HG03457 (cell line): ENCODE data around the gene GBP7.
A peak's percentile ranks its signal among the peaks of the same experiment; 100 is the strongest.
"Not testable (repeated sequence)": the region's sequence is repeated elsewhere in the genome, so short reads cannot be mapped to it uniquely, and the experiment has no call there.

Experiments used
- ATAC-seq: cut with Tn5 transposase; IDR thresholded peaks from one replicate; pipeline ENCODE4 v1.9.1; 2021; ENCODE audit warnings: moderate number of reproducible peaks; ENCODE audit not compliant: unreplicated experiment

GBP7 gene

DNA sequence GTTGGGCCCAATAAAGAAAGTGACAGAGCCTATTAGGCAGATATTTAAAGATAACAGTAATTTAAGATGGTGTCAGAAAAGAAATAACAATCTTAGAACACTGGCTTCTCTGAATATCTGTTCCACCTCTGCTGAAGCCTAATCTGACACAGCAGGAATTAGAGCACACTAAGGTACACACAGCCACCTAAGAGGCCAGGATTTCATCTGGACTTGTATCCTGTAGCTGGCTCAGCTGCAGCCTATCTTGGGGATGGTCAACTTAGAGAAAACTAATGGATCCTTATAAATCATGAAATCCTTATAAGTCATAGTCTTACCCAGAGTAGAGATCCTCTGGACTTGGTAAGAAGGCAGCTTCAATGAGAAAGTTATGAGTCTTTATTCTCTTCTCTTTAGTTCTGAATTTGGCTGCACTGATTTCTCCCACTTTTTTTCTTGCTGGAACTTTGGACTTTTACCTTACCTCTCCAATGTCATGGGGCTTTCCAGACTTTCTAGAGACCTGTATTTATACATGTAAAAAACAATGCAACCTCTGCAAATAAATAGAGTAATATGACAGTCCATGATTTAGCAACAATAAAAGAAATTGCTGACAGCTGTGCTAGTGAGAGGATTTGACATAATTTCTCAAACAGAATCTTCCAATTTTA lies at the start of gene GBP7:
Gene GBP7, minus strand, starts transcription at position 403 of the 656 bp plus-strand sequence. CDS start 4,068 bp downstream, outside the sequence.
- no peak for ATAC-seq

- no peak for ATAC-seq
These were observed 45.5 kb upstream of the GBP7 start for GRCh38 chr1:89221341-89221740.

- ATAC-seq = not testable (repeated sequence)
These were observed 44.0 kb upstream of the GBP7 start for GRCh38 chr1:89219851-89220250.

GRCh38 chr1:89218941-89219340 lies 43.1 kb upstream of the GBP7 start:
- ATAC-seq = not testable (repeated sequence)

GRCh38 chr1:89213347-89213746 lies 37.5 kb upstream of the GBP7 start:
- ATAC-seq = no peak

GRCh38 chr1:89211035-89211634 lies 35.3 kb upstream of the GBP7 start:
- ATAC-seq = no peak

- no peak for ATAC-seq
These were observed 30.6 kb upstream of the GBP7 start for GRCh38 chr1:89206373-89206772.

GRCh38 chr1:89203166-89203565 lies 27.4 kb upstream of the GBP7 start:
- ATAC-seq = no peak

DNA sequence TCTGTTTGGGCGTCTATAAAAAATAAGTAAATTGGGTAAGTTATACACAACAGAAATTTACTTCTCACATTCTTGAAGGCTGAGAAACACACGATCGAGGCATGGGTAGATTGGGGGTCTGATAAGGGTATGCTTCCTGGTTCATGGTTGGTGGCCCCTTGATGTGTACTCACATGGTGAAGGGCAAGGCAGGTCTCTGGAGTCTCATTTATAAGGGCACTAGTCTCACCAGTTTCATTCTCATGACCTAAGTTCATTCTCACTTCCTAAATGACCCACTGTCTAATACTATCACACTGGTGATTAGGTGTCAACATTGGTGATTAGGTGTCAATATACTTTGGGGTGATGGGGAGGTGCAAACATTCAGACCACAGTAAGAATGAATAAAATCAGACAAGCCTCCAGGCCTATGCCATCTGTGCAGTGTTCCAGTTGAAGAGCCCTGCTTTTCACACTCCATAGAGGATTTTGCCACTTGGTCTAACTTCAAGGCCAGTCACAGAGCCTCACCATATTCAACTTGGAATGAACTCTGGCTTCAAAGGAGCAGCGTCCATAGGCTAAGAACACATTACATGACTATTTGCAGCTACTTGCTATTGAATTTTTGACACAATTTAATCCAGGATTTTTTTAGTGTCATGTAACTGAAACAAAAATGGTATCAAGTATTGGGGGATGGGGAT lies 25.4 kb upstream of the GBP7 start:
- peak; percentile 70 for ATAC-seq

DNA sequence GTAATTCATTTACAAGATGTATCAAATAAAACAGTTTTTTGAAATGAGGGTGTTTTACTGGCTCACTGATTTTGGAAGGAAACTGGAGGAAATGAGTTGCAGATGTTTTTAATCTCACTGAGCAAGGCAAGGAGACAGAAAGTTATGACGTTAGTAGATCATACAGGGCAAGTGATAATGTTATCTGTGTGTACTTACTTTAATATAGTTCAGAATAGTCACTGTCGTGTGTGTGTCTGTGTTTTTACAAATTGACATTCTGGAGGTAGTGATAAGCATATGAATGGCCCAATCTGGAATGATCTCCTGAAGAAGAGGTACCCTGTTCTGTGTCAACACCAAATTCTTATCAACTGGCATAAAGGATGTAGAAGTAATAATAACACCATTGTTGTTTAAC lies 24.9 kb upstream of the GBP7 start:
- ATAC-seq = no peak

DNA sequence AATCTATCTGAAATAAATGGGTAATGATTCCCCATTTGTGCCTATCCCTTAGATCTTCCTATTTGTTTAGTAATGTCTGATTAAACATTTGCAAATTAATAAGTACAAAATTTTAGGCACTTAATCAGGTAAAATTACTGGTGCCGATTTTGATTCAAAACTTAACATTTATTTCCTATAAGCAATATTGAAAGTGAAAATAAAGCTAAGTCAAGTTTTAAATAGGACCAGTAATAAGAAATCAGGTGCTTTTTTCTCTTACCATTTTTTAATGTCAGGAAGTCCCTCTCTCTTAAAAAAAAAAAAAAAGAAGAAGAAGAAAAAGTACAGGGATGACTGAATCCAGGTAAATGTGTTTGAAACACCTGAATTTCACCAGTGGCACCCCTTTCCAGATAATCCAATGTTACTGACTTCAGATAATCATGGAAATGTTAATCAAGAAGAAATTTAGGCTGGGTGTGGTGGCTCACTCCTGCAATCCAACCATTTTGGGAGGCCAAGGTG lies 23.8 kb upstream of the GBP7 start:
- ATAC-seq = no peak

DNA sequence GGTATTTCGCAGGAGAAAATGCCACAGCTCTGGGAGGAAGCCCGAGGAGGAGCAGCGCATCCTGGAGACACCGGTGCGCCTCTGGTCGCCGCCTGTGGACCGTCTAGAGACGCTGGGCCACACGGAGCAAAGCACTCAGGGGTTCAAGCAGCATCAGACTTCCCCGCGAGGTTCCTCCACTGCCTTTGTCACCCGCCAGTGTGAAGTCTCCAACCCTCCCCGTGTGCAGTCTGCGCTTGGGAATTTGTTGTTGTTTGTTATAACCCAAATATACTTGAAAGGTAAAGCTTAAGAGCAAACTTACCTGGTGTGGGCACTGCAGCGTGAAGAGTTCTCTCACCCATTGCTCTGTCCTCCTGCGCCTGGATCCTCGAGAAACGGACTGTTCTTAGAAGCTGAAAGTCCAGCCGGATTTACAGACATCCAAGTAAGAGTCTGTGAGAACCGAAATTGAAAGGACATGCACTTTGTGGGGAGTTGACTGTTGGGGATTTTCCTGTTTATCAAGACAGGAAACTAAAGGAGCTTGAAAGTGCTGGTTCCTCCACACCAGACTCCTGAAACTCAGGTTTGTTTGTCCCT lies 22.8 kb upstream of the GBP7 start, which contains the start of gene GBP4:
Gene GBP4, minus strand, starts transcription at position 452 of the 582 bp plus-strand sequence. Its CDS starts 108 bp downstream, at position 344.
- peak; percentile 45 for ATAC-seq

- ATAC-seq = no peak
These were observed 22.3 kb upstream of the GBP7 start for GRCh38 chr1:89198081-89198480.

DNA sequence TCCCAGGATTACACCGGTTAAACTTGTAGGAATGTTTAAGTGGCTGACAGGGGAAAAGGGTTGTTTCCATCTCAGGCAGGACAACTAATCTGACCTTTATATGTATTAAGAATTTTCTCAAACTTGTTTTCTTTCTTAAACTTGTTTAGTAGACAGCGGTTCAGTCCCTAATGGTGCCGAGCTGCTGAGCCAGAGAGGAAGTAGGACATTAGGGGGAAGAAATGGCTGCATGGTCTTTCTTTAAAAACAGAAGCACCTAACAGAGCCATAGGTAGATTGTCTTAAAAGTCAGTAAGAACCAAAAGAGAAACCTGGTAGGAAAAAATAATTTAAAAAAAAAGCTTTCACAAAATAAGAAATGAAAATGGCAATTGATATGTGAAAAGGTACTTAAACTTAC lies 19.7 kb upstream of the GBP7 start:
- ATAC-seq = no peak

GRCh38 chr1:89191314-89191713 lies 15.5 kb upstream of the GBP7 start:
- no peak for ATAC-seq

DNA sequence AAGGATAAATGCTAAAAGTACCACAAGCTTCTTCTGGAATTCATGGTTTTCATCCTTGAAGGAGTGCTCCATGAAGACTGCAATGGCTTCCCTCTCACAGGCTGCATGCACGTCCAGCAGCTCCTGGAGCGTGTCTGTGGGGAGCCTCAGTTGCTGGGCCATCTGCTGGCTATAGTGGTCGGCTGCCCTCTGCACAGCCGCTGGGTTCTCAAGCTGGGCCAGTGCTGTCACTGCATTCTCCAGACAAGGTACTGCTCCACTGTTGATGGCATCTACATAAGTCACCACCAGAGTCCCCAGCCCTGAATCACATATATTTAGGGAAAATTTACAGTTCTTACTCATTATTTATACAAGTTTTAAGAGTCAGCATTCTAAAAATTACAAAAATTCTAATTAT lies 14.2 kb upstream of the GBP7 start:
- ATAC-seq = no peak

GRCh38 chr1:89179343-89179742 lies 3.5 kb upstream of the GBP7 start:
- no peak for ATAC-seq

DNA sequence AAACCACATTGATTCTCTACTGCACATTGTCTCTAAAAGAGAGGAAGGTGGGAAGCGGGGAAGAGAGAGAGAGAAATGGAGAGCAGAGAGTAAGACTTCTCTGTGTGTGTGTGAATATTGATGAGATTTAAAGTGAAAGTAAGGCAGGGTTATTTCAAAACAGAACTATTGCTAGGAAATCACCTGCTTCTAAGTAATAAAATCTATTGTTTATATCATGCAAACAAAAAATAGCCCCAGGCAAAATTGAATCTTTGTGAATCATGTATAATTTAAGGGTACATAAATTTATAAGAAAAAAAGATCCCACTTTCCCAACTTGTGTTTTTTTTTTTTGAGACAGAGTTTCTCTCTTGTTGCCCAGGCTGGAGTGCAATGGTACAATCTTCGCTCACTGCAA lies 1.2 kb upstream of the GBP7 start:
- ATAC-seq = no peak

DNA sequence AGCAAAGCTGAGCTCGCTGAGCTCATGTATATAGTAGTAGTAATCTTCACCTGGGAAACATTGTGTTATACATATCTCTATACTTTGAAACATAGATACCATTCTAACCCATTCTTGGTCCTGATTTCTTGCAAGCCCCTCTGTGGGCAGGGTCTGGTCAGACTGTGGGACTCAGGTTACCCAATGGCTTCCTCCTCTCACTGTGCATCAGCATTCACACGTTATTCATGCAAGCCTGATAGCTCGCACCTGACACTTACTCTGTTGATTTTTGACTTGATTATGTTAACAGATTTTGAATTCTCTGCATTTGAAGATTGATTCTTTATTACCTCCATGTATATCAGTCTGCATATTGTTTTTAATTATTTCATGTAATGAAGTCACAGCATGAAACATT lies 1.3 kb downstream of the GBP7 start:
- no peak for ATAC-seq

DNA sequence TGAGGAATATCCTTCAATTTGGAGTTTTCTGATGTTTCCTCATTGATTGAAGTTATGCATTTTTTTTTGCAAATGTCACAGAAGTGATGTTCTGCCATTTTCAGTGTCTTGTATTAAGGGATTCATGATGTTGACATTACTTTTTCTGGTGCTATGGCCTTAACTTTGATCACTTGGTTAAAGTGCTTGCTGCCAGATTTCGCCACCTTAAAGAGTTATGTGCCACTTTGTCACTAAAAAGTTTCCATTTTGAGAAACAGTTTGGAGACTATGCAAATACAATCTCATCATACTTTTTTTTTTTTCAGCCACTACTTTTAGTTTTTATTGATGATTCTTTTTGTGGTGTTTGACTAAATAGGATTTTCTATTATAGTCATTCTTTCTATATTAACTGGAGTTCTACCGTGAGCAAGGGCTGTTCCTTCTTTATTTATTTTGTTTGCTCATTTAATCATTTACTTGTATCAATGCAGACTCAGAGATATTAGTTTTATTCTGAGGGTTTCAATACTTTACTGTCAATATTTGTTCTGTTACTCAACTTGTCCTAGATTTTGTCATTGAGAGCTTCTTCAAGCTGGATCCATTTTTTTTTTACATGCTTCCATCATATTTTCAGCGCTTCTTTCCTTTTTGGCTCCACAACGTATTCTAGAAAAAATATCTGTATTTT lies 3.2 kb downstream of the GBP7 start:
- ATAC-seq = no peak

- ATAC-seq = no peak
These were observed 4.8 kb downstream of the GBP7 start for GRCh38 chr1:89171067-89171438.
